Iris pigment epithelial cell (primary cell): ENCODE data around the gene CDV3.

Experiments used
- DNase-seq: peaks from one replicate; pipeline ENCODE4 v3.0.0-alpha.2; 2011; ENCODE audit warnings: low read depth

The CDV3 gene

DNA sequence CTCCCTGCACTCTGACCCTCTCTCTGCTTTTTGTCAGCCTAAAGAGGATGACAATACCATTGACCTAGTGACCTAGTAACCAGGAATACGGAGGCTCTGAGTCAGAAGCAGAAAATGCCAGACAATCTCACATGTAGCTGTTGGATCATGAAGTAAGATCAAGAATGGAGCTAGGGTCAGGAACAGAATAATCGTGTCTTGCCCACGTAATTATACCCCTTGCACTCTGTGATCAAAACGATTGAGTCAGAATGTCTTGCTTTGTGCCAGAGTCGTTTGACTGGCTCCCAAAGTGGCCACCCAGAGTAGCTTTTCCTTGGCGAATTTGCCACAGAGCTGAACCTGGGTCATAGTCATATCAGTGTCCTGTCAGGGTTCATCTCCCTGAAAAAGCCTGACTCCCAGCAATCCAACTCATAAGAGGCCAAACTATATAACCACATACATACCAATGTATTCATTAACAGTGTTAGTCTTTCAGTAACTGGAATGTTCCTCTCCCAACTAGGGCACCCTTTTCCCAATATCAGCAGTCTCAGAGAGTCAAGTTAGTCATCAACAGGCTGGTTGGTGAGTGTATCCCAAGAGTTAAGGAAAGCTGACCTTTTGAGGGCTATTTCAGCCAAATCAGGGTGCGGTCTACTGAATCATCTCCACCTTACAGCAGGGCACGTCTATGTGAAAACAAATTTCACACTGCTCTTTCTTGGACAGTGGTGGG, 5.0 kb upstream of the CDV3 start:
- DNase-seq, result peak; percentile 89

DNA sequence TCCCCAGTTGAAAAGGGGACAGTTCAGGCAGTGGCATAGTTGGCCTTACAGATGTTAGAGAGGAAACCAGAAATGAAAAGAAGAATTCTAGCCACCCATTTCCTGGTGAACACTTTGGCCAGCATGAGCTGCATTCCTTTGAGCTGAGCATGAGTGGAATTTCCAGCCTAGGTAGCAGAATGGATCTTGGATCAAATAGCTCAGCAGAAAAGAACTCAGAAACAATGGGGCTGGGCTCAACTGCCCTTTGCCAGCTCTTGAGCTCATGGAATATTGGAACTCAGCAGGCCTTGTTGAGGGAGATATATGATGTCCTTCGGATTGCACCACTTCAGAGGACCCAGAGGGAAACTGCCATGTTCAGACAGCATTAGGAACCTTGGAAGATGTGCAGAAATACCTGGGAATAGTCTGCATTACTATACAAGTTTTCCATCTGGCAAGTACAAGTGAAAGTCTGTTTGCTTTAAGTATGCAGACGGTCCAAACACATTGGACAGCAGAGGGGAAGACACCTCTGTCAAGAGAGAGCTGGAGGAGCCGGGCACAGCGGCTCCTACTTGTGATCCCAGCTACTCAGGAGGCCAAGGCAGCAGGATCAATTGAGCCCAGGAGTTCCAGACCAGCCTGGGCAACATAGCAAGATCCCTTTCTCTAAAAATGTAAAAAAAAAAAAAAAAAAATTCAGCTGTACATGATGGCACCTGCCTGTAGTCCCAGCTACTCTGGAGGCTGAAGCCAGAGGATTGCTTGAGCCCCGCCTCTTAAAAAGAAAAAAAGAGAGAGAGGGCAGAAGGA, 3.1 kb upstream of the CDV3 start:
- peak; percentile 86 for DNase-seq

DNA sequence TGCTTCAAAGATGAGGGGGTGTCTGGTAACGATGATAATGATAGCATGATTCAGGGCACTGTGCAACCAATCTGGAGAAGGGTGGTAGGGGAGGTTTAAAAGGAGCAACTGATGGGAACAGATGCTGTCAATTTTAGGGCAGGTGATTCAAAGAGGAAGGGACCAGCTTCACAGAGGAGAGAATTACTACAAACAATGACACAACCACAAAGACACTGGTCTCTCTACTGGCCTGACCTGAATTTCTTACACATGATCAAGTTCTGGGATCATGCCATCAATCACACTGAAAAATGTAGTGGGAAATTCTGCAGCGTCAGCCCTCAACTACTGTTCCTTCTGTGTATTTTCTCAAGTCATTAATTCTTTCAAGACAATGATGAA, 2.6 kb upstream of the CDV3 start:
- DNase-seq, result peak; percentile 73

DNA sequence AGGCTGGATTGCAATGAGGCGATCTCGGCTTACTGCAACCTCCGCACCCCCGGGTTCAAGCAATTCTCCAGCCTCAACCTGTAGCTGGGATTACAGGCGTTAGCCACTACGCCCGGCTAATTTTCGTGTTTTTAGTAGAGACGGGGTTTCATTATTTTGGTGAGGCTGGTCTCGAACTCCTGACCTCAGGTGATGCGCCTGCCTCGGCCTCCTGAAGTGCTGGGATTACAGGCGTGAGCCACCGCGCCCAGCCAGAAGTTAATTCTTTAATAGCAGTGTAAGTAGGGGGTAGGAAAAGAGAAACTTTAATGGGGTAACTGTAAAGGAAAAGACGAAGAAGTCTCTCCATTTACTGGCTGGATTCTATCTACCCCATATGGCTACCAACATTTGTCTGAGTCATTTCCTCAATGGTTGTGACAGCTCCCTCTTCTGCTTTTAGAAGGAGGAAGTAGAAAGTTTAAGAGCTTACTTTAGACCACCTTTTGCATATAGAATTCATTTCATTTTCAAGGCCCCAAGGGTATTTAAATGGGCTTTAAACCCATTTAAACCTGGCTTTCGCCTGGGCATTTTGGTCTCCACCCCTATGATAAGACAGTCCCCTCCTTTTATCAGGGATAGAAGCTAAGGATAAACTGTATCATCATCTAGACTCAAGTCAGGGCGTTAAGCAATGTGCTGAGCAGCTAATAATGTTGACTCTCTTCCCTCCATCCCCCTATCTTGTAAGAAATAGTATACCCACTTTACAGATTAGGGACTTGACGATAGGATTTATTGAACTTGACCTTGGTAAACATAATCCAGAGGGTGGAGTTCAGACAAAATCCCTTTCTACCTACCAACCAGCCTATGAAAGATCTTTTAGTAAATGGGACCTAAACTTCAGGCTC, 1.1 kb upstream of the CDV3 start:
- peak; percentile 71 for DNase-seq

DNA sequence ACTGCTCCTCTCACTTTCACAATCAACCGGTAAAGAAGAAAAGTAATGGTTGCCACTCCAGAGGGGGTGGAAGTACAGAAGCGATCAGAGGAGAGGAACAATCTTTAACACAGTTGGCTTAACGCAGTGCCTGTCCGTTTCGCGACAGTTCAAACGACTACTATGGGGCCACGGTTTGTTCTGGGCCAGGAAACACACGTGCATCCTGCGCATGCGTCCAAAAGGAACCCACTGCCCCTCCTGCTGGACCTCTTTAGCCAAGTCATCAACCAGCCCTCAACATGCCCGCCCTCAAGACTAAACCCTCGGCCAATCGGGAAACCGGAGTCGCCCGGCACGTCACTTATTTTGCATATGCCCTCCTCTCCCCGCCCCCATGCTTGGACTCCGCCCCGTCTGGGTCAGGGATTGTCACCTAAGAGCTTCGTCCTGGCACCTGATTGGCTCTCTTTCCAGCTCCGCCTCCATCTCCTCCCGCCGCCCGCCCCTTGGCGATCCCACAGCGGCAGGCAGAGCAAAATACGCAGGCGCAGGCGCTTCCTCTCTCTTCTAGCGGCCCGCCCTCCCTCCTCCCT, 345 bp upstream of the CDV3 start:
- peak; percentile 100 for DNase-seq

DNA sequence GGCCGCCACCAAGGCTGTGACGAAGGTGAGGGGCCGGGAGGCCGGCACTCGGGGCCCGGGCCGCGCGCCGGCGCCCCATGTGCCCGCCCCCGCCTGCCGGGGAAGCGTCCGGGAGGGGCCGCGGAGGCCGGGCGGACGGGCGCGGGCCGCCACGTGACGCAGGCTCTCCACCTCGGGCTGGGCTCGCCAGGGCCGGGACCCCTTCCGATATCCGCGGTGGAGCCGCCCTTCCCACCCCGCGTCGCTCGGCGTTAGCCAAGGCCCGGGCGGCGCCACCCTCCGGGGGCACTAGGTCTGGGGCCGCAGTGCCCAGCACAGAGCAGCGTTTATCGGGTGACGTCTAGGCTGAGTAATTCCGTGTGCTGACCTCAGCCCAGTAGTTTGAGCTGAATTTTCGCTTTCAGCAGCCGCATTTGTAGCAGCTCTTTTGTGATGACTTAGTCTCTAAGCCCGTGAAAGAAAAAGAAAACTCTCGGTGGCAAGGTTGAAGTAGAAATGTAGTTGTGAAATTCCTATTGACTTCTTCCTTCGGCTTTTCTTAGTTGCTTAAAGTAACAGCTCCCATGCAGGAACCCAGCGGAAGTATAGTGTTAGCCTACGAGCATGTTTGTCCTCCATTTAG, 885 bp downstream of the CDV3 start:
- peak; percentile 83 for DNase-seq

- no peak for DNase-seq
Measured at GRCh38 chr3:133575086-133575485, 1.6 kb downstream of the CDV3 start.

DNA sequence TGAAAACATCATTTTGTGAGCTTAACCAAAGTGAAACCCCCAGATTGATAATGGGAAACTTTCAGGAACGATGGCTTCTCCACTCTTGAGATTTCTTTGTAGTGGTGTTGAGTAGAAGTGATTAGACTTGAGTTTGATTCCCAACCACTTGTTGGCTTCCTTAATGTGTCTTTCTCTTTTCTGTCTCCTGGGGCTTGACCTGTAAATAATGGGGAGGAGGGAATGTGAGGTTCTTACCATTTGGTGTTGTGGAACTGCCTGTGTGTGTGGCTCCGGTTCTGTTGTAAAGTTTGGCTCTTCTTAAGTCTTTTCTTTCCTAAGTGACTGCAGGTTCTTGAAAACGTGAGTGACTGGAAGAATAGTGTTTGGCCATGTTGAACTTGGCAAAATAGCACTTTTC, 2.7 kb downstream of the CDV3 start:
- no peak for DNase-seq

- DNase-seq, result peak; percentile 48
Measured at GRCh38 chr3:133578548-133579191, 5.2 kb downstream of the CDV3 start.

- no peak for DNase-seq
Measured at GRCh38 chr3:133583396-133583795, 9.9 kb downstream of the CDV3 start.

DNA sequence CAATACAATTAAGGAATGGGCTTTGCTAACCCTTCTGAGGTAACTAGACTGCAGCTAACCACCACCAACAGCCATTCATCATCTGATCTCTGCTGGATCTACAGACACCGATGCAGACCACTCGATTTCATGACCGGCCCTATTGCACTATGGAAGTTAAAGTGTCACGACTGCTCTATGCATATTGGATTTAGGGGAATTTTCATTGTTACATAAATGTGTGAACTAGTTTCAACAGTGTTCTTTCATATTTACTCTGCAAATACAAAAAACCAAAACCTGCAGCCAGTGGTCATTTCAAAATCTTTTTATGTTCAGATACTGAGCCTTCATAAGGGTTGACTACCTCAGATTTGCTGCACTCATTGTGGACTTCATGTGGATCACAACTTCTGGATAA, 14.5 kb downstream of the CDV3 start:
- no peak for DNase-seq

DNA sequence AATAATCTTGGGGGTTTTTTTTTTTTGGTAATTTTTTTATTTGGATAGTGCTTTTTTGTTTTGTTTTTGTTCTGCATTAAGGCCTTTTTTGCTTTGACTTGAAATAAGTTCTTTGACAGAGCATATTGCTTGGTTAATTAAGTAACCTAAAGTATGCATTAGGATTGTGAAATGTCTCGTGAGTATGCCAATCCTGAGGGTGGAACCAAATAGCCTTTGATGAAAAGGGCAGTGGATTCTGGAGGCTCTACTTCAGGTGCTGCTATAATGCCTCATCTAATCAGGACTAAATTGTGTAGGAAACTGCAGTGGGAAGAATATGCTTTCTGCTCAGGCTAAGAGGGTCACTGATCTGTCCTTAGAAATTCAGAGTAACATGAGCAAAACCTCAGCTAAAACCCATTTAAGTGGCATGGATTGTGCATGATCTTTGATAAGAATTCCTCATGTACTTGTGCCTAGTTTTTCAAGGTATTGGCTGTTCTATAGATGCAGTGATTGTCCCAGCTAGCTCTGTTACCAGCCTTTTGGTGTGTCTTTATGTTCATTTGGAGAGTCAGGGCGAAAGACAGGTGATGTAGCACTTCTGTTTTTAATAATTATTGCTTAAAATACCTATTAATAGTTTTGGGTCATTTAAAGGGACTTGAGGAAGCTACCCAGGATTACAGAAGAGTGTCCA, 15.4 kb downstream of the CDV3 start:
- DNase-seq, result no peak

- no peak for DNase-seq
Measured at GRCh38 chr3:133589503-133589902, 16.0 kb downstream of the CDV3 start.

- peak; percentile 38 for DNase-seq
Measured at GRCh38 chr3:133591271-133591742, 17.8 kb downstream of the CDV3 start.

- DNase-seq, result no peak
Measured at GRCh38 chr3:133592843-133593242, 19.4 kb downstream of the CDV3 start.

DNA sequence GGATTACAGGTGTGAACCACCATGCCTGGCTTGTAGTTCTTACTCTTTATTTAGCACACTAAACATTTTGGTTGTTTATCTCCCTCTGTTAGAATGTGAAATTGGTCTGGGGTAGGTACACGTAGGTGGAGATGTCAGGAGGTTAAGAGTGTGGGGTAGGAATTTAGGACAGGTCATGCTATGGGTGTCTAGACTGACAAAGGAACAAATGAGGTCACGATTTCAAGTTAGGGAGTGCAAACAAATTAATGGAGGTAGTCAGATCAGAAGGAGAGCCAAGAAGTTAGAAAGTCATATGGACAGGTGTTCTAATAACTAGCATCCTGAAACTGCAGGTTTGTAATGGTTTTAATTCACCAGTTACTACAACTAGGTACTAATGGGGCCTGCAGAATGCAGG, 19.8 kb downstream of the CDV3 start:
- DNase-seq, result no peak

GRCh38 chr3:133595341-133595740, 21.9 kb downstream of the CDV3 start:
- peak; percentile 46 for DNase-seq

DNA sequence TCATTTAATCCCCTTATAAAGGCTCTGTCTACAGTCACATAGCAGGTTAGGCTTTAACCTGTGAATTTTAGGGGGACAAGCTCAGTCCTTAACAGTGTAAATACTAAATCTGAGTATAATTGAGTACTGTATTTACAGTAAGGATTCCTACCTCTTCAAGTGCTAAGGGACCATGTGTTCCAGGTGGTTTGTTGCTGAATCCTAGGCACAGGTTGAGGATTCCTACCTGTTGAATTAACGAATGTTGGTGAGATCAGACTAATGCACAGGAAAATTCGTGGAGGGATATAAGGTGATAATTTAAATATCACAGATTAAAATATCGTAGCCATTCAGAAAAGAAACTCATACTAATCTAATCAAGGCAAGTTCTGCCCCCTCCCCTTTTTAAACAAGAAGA, 24.9 kb downstream of the CDV3 start:
- DNase-seq, result no peak

DNA sequence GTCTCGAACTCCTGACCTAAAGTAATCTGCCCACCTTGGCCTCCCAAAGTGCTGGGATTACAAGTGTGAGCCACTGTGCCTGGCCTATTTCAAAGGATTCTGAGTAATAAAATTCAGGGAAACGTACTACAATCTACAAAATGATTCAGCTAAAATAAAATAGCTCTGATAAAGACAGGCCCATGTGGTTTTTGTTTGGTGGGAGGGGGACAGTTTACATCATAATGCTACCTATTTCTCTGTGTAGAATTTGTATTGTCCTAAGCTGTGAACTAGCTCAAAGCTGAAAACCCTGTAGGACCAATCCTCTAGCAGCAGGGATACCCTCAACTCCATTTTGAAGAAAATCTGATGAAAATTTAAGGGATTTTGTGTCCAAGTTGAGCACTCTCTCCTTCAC, 25.8 kb downstream of the CDV3 start:
- no peak for DNase-seq

DNA sequence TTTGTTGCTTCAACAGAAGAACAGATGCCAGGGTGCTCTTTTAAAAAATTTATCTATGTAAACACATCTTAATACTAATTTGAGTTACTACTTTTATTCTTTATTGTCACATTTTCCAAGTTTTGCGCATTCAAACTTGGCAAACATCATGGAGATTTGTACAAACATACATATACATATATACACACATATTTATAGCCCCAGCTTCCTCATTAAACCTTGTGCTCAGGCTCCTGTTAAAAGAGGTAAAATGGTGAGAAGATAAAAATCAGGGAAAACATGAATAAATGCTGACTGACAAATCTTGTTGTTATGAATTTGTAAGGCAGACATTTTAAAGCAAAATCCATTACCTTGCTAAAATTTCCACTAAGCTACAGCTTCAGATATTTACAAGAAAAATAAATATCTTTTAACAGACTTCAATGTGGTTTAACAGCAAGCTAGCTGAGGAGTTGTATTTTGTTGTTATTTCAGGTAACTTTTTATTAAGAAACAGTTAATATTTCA, 27.1 kb downstream of the CDV3 start:
- no peak for DNase-seq
